ENCODE results near the gene ZNF189.

GRCh38 chr9:101414839-101415238 lies 16.2 kb downstream of the ZNF189 start:
- no peak for TF ChIP-seq CTCF (IDR thresholded peaks at IDR 0.05)
- TF ChIP-seq POLR2A (IDR thresholded peaks at IDR 0.05) = no peak

Data from breast epithelium (tissue), 3 donors.